ENCODE data around the gene CYB561A3. TPM values are rescaled to one million over a fixed set of nuclear protein-coding genes. Genes with fewer than 3 reads are reported as not detected.
A peak's percentile ranks its signal among the peaks of the same experiment; 100 is the strongest.

CYB561A3 gene
- total and polyA plus RNA-seq, 10 donors, result 62.1 to 138 (median 91.4) TPM

DNA sequence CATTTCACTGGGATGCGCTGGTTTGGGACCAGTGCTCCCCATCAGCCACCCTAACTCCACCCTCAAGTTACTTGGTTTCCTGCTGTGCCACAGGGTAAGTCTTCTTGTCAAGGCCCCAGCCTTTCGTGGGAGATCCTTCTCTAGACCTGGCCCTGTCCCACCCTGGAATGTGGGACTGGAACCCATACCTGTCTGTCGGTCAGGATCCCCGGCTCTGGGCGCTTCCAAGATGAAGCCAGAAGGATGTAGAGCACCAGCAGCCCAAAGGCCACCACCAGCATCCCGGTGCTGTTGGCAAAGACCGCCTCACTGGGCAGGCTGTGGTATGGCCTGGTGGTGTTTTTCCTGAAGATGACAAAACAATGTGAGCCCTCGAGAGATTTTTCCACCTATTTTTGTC, 10.9 kb downstream of the CYB561A3 start:
- Histone ChIP-seq H3K9me3 (no peaks in the 10 kb centered on the region), H3K4me3 (no peak overlapping the region), H3K27ac (peak overlapping the region in 1 of 8 donors; percentile 80), H3K36me3 (peaks cover 0 to 98% (median 60%) of the 10 kb centered on the region in 6 donors), H3K4me1 (peaks cover 4 to 83% (median 53%) of the 10 kb centered on the region in 6 donors), H3K27me3 (replicated peaks in 1 of 7) (no peaks in the 10 kb centered on the region)
- intact Hi-C loops (cut with DNase I; ENCODE audit: low total_unique reads), result no loop called here
- 91 to 97% (median 95%) methylated on average over 8 of the region's 8 CpGs for WGBS, 5 donors
- no peak for TF ChIP-seq POLR2A (IDR thresholded peaks at IDR 0.05)
- TF ChIP-seq POLR2AphosphoS5 (IDR thresholded peaks at IDR 0.05), result no peak
- TF ChIP-seq, protein P1, sequence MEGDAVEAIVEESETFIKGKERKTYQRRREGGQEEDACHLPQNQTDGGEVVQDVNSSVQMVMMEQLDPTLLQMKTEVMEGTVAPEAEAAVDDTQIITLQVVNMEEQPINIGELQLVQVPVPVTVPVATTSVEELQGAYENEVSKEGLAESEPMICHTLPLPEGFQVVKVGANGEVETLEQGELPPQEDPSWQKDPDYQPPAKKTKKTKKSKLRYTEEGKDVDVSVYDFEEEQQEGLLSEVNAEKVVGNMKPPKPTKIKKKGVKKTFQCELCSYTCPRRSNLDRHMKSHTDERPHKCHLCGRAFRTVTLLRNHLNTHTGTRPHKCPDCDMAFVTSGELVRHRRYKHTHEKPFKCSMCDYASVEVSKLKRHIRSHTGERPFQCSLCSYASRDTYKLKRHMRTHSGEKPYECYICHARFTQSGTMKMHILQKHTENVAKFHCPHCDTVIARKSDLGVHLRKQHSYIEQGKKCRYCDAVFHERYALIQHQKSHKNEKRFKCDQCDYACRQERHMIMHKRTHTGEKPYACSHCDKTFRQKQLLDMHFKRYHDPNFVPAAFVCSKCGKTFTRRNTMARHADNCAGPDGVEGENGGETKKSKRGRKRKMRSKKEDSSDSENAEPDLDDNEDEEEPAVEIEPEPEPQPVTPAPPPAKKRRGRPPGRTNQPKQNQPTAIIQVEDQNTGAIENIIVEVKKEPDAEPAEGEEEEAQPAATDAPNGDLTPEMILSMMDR (IDR thresholded peaks at IDR 0.05 in 8 of 11, conservative IDR thresholded peaks at IDR 0.05 in 3 of 11), result no peak
- peak; percentile 52 for DNase-seq

DNA sequence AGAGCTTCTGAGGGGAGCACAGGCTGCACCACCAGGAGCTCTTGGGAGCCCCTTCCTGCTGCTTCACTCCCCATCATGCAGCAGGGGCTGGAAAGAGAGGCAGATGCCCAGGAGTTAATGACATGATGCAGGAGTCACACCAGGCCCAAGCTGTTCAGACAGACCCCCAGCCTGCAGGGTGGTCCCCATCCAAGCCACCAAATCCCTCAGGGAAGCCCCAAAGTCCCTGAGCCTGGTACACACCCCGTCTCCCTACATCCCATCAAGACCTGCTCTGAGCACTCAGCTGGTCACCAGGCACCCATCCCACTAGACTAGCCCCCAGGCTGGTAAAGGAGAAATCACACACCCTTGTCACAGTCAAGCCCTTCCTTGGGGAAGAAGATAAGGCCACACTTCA, 11.3 kb downstream of the CYB561A3 start:
- no peak for DNase-seq
- H3K4me1 ChIP-seq, result peaks cover 4 to 83% (median 54%) of the 10 kb centered on the region in 6 donors
- WGBS, 5 donors, result 88 to 100% (median 96%) methylated on average over 1 of the region's 1 CpG
- intact Hi-C loops (cut with DNase I; ENCODE audit: low total_unique reads), result no loop called here
- H3K27ac ChIP-seq, result peak overlapping the region in 4 of 8 donors; percentile 73 to 87 (median 79)
- no peak overlapping the region for H3K4me3 ChIP-seq
- no peaks in the 10 kb centered on the region for H3K27me3 ChIP-seq (replicated peaks in 1 of 7)
- TF ChIP-seq POLR2A (IDR thresholded peaks at IDR 0.05) (no peak), POLR2AphosphoS5 (IDR thresholded peaks at IDR 0.05) (no peak)
- TF ChIP-seq, protein P1 (IDR thresholded peaks at IDR 0.05 in 8 of 11, conservative IDR thresholded peaks at IDR 0.05 in 3 of 11), result no peak
- no peaks in the 10 kb centered on the region for H3K9me3 ChIP-seq
- H3K36me3 ChIP-seq, result peaks cover 0 to 98% (median 60%) of the 10 kb centered on the region in 6 donors

- Histone ChIP-seq H3K36me3 (peaks cover 0 to 98% (median 58%) of the 10 kb centered on the region in 6 donors), H3K9me3 (no peaks in the 10 kb centered on the region), H3K27ac (peak overlapping the region in 7 of 8 donors; percentile 19 to 87 (median 73)), H3K4me3 (no peak overlapping the region), H3K4me1 (peaks cover 7 to 83% (median 54%) of the 10 kb centered on the region in 6 donors), H3K27me3 (replicated peaks in 1 of 7) (no peaks in the 10 kb centered on the region)
- intact Hi-C loops (cut with DNase I; ENCODE audit: low total_unique reads), result no loop called here
- DNase-seq, result peak; percentile 46
- TF ChIP-seq, protein P1 (IDR thresholded peaks at IDR 0.05 in 8 of 11, conservative IDR thresholded peaks at IDR 0.05 in 3 of 11), result no peak
- TF ChIP-seq POLR2A (IDR thresholded peaks at IDR 0.05) (no peak), POLR2AphosphoS5 (IDR thresholded peaks at IDR 0.05) (no peak)
- 91 to 95% (median 93%) methylated on average over 9 to 10 of the region's 10 CpGs for WGBS, 5 donors
Observed at GRCh38 chr11:61349916-61350315, 11.8 kb downstream of the CYB561A3 start.

- Histone ChIP-seq H3K27ac (peak overlapping the region in 7 of 8 donors; percentile 23 to 87 (median 73)), H3K9me3 (no peaks in the 10 kb centered on the region), H3K27me3 (replicated peaks in 1 of 7) (no peaks in the 10 kb centered on the region), H3K4me1 (peaks cover 7 to 79% (median 51%) of the 10 kb centered on the region in 6 donors), H3K4me3 (no peak overlapping the region), H3K36me3 (peaks cover 0 to 100% (median 56%) of the 10 kb centered on the region in 6 donors)
- TF ChIP-seq POLR2A (IDR thresholded peaks at IDR 0.05) (no peak), POLR2AphosphoS5 (IDR thresholded peaks at IDR 0.05) (peak; percentile 51 to 77 (median 66))
- TF ChIP-seq, protein P1 (IDR thresholded peaks at IDR 0.05 in 8 of 11, conservative IDR thresholded peaks at IDR 0.05 in 3 of 11), result no peak
- intact Hi-C loops (cut with DNase I; ENCODE audit: low total_unique reads), result no loop called here
- peak; percentile 77 for DNase-seq
- 72 to 86% (median 82%) methylated on average over 11 to 12 of the region's 12 CpGs for WGBS, 5 donors
Observed at GRCh38 chr11:61349189-61349751, 12.4 kb downstream of the CYB561A3 start.

Data from spleen (tissue), 11 donors.